ENCODE measurements around the gene KIAA0825. TPM values are rescaled to one million over a fixed set of nuclear protein-coding genes. Genes with fewer than 3 reads are reported as not detected.

KIAA0825 gene
- total and polyA plus RNA-seq, 8 donors: 5.1 to 6.9 (median 6.5) TPM

GRCh38 chr5:94632024-94632423 is 13.6 kb upstream of the KIAA0825 start:
- no peak for TF ChIP-seq CTCF (IDR thresholded peaks at IDR 0.05)

GRCh38 chr5:94627191-94627590 is 8.8 kb upstream of the KIAA0825 start:
- intact Hi-C loops (cut with DNase I): no loop called here
- Histone ChIP-seq H3K4me3 (no peak overlapping the region), H3K27ac (no peak overlapping the region), H3K4me1 (no peaks in the 10 kb centered on the region), H3K9me3 (peaks cover 0 to 3% of the 10 kb centered on the region in 2 donors), H3K27me3 (no peaks in the 10 kb centered on the region), H3K36me3 (peaks cover 0 to 21% of the 10 kb centered on the region in 2 donors)
- DNase-seq: no peak
- ATAC-seq: no peak
- TF ChIP-seq CTCF (IDR thresholded peaks at IDR 0.05): no peak

More at GRCh38 chr5:94632024-94632423, 13.6 kb upstream of the KIAA0825 start:
- Histone ChIP-seq H3K9me3 (peaks cover 0 to 5% of the 10 kb centered on the region in 2 donors), H3K4me3 (no peak overlapping the region), H3K27me3 (no peaks in the 10 kb centered on the region), H3K4me1 (no peaks in the 10 kb centered on the region), H3K36me3 (peaks cover 0 to 24% of the 10 kb centered on the region in 2 donors), H3K27ac (no peak overlapping the region)
- DNase-seq (no peak), ATAC-seq (no peak)
- intact Hi-C loops (cut with DNase I): no loop called here

- intact Hi-C loops (cut with DNase I): no loop called here
- TF ChIP-seq CTCF (IDR thresholded peaks at IDR 0.05): no peak
- no peaks in the 10 kb centered on the region for H3K27me3 ChIP-seq
- peaks cover 0 to 3% of the 10 kb centered on the region in 2 donors for H3K36me3 ChIP-seq
- DNase-seq (no peak), ATAC-seq (no peak)
- no peak overlapping the region for H3K4me3 ChIP-seq
- H3K9me3 ChIP-seq: no peaks in the 10 kb centered on the region
- peaks cover 0 to 13% of the 10 kb centered on the region in 2 donors for H3K4me1 ChIP-seq
- no peak overlapping the region for H3K27ac ChIP-seq
These were observed 5.5 kb upstream of the KIAA0825 start for GRCh38 chr5:94623877-94624276.

GRCh38 chr5:94623011-94623410 is 4.6 kb upstream of the KIAA0825 start:
- Histone ChIP-seq H3K27ac (no peak overlapping the region), H3K27me3 (no peaks in the 10 kb centered on the region), H3K4me1 (peaks cover 0 to 13% of the 10 kb centered on the region in 2 donors), H3K9me3 (no peaks in the 10 kb centered on the region), H3K36me3 (no peaks in the 10 kb centered on the region), H3K4me3 (no peak overlapping the region)
- no peak for TF ChIP-seq CTCF (IDR thresholded peaks at IDR 0.05)
- no peak for DNase-seq
- ATAC-seq: no peak
- intact Hi-C loops (cut with DNase I): no loop called here

- Histone ChIP-seq H3K4me3 (no peak overlapping the region), H3K27me3 (no peaks in the 10 kb centered on the region), H3K9me3 (no peaks in the 10 kb centered on the region), H3K36me3 (no peaks in the 10 kb centered on the region), H3K4me1 (peaks cover 0 to 24% of the 10 kb centered on the region in 2 donors), H3K27ac (no peak overlapping the region)
- peak in 1 of 4 donors; percentile 2 for DNase-seq
- intact Hi-C loops (cut with DNase I): no loop called here
- no peak for TF ChIP-seq CTCF (IDR thresholded peaks at IDR 0.05)
- ATAC-seq: no peak
These were observed 3.4 kb upstream of the KIAA0825 start for GRCh38 chr5:94621763-94622162.
